AG04449 (cell line): ENCODE results near the gene EFNA1.
"Not testable (repeated sequence)": the region's sequence is repeated elsewhere in the genome, so short reads cannot be mapped to it uniquely, and the experiment has no call there.

Source experiments
- CTCF ChIA-PET: fragments of 350-600 bp; formaldehyde crosslinking; extraction: SDS; loops from one replicate; lab custom pipeline; 2021; ENCODE audit warnings: antibody characterized with exemption; lab: Yijun Ruan, JAX
- POLR2A ChIA-PET: fragments of 400-600, 350-600 bp; formaldehyde crosslinking; extraction: SDS; loops from one replicate; lab custom pipeline; 2020; ENCODE audit warnings: antibody characterized with exemption, inconsistent platforms; lab: Yijun Ruan, JAX
- DNase-seq: peaks from one replicate; pipeline ENCODE4 v3.0.0-alpha.2; 2010; ENCODE audit warnings: low read depth, low spot score
- H3K4me3 ChIP-seq: 2 replicates; pipeline ENCODE4 v1.5.1; 2011; ENCODE audit warnings: low read depth, mild to moderate bottlenecking, control low read depth, low read length
- TF ChIP-seq, protein P1 (sequence below): IDR thresholded peaks from one replicate; pipeline ENCODE4 v1.5.1; 2011; ENCODE audit warnings: mild to moderate bottlenecking, moderate library complexity, low read length, control low read depth, inconsistent platforms; ENCODE audit not compliant: insufficient read depth; ENCODE audit errors: missing control alignments

EFNA1 gene

DNA sequence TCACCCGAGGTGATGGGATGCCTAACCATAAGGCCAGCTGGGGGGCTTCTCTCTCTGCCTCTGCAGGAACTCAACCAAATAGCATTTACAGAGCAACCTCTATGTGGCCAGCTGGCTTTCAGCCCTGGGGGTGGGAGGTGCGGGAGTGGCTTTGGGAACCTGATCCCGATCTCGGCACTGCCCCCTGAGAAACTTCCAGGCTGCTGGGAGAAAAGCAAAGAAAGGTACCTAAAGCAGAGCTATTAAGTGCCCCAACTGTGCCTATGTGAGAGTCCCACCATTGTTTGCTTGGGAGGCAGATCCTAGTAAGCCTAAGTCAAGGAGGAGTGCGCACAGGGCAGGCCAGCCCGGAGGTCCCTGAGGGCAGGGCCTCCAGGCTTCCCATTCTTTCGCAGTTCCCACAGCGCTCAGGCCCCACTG, 38.4 kb downstream of the EFNA1 start:
- no peak overlapping the region for H3K4me3 ChIP-seq
- ChIA-PET CTCF (interaction anchor here (0.8 to 14.6 kb wide), 16 partner anchors 9 to 124 kb away, joined by 3 to 457 read pairs (median 6); no protein-coding TSS in a partner anchor), POLR2A (no interaction called here)
- TF ChIP-seq, protein P1, sequence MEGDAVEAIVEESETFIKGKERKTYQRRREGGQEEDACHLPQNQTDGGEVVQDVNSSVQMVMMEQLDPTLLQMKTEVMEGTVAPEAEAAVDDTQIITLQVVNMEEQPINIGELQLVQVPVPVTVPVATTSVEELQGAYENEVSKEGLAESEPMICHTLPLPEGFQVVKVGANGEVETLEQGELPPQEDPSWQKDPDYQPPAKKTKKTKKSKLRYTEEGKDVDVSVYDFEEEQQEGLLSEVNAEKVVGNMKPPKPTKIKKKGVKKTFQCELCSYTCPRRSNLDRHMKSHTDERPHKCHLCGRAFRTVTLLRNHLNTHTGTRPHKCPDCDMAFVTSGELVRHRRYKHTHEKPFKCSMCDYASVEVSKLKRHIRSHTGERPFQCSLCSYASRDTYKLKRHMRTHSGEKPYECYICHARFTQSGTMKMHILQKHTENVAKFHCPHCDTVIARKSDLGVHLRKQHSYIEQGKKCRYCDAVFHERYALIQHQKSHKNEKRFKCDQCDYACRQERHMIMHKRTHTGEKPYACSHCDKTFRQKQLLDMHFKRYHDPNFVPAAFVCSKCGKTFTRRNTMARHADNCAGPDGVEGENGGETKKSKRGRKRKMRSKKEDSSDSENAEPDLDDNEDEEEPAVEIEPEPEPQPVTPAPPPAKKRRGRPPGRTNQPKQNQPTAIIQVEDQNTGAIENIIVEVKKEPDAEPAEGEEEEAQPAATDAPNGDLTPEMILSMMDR = no peak
- DNase-seq = no peak

DNA sequence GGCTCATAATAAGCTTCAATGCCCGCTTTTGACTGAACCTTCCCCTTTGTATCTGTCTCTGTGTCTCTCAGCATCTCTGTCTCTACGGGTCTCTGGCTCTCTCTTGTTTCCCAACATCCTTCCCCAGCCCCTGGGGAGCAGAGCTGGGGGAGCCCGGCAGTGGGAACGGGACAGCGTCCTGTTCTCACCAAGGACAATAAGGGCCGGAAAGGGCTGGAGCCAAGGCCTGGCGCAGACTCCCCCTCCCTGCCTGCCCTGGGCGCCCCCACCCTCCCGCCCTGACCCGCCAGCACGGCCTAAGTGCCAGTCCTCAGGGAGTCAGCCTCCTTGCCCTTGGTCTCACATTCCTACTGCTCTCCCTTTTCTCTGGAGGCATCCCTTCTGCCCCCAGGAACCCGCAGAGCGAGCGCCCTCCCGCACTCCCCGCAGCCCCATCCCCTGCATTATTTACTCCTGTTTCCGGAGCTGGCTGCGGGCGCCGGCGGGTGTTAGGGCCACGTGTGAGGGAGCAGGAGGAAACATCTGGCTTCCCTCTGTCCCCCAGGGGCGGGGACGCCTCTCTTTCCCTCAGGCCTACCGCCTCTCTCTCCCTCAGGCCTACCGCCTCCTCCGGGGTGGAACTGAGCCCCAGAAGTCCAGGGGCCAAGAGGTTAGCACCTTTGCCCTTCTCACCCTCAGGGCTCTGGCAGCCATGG, 38.9 kb downstream of the EFNA1 start:
- no peak for DNase-seq
- no peak overlapping the region for H3K4me3 ChIP-seq
- CTCF ChIA-PET = interaction anchor here (0.6 to 14.6 kb wide), 26 partner anchors 8 to 1333 kb away, joined by 3 to 457 read pairs (median 4); partner anchors contain the start of gene DPM3
- TF ChIP-seq, protein P1 = no peak
- POLR2A ChIA-PET = no interaction called here

- no peak overlapping the region for H3K4me3 ChIP-seq
- DNase-seq = no peak
- CTCF ChIA-PET = interaction anchor here (0.6 to 14.6 kb wide), 27 partner anchors 7 to 1332 kb away, joined by 3 to 457 read pairs (median 6); partner anchors contain the start of gene DPM3
Observed at GRCh38 chr1:155167166-155168104, 39.8 kb downstream of the EFNA1 start.

DNA sequence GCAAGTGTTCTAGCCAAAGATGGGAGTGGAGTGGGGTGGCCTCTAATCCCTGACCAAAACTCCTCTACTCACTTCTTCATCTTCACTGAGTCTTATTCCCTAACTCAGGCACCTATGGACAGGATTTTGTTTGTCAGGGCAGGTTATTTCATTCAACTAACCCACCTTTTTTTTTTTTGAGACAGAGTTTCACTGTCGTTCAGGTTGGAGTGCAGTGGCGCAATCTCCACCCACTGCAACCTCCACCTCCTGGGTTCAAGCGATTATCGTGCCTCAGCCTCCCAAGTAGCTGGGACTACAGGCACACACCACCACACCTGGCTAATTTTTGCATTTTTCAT, 40.4 kb downstream of the EFNA1 start:
- DNase-seq, H3K4me3 ChIP-seq: not testable (repeated sequence)
- ChIA-PET CTCF (interaction anchor here (0.7 to 14.6 kb wide), 24 partner anchors 9 to 523 kb away, joined by 3 to 457 read pairs (median 6); partner anchors contain the start of gene DPM3), POLR2A (interaction anchor here (1.0 to 1.6 kb wide), 2 partner anchors 70 to 76 kb away, joined by 4 to 6 read pairs; no protein-coding TSS in a partner anchor)

More at GRCh38 chr1:155167166-155168104, 39.8 kb downstream of the EFNA1 start:
- TF ChIP-seq, protein P1 = peak; percentile 87
- POLR2A ChIA-PET = interaction anchor here (0.5 to 1.6 kb wide), 3 partner anchors 70 to 139 kb away, joined by 4 to 6 read pairs (median 4); no protein-coding TSS in a partner anchor

DNA sequence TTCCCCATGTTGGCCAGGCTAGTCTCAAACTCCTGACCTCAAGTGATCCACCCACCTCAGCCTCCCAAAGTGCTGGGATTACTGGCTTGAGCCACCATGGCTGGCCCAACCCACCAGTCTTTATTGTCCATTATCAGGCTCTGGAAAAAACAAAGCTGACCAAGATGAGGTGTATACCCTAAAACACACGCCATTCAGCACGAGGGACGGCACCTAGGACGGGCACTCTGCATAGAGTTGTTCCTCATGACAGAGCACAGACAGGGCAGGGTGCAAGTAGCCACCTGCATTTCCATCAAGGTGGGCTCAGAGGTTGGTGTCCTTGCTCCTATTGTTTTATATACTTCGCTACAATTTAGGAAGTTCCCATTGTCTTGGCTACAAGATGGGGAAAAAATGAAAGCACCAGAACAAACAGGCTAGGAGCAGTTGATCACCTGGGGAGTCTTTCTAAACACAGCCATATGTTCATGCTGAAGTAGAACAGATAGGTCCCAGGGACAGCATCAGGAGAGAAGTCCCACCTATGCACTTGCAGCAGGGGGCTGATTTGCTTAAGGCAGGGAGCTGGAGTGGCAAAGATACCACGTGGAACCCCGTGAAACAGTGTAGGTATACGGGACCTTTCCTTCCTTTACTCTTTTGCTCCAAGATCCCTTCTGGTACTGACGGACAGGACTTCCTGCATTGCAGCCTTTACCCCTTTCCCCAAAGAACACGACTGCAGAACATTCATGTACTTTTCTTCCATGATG, 41.0 kb downstream of the EFNA1 start:
- CTCF ChIA-PET = interaction anchor here (0.6 to 14.6 kb wide), 25 partner anchors 9 to 523 kb away, joined by 3 to 457 read pairs (median 6); partner anchors contain the start of gene DPM3
- POLR2A ChIA-PET = interaction anchor here (1.0 to 1.6 kb wide), 2 partner anchors 71 to 77 kb away, joined by 4 to 6 read pairs; no protein-coding TSS in a partner anchor
- no peak for DNase-seq
- TF ChIP-seq, protein P1 = no peak
- no peak overlapping the region for H3K4me3 ChIP-seq

DNA sequence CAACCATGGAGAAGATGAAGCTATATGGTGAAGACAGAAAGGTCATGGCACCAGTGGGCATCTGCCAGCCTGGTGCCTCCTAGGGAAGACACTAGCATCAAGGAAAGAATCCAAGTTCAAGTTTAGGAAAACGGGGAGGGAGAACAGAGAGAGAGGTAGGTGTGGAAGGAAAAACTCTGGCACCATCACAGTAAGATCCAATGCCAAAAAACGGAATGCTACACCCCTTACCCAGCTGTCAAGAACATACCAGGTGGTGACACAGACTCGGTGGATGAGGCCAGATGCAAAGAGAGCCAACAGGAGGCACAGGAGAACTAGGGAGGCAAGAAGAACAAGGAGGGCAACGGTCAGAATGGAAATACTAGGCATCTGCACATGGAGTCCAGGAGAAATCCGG, 41.9 kb downstream of the EFNA1 start:
- CTCF ChIA-PET = interaction anchor here (1.1 to 14.6 kb wide), 9 partner anchors 11 to 118 kb away, joined by 3 to 457 read pairs (median 12); partner anchors contain the start of gene ADAM15

More for the DNA sequence above, 41.9 kb downstream of the EFNA1 start:
- DNase-seq = no peak
- H3K4me3 ChIP-seq = no peak overlapping the region
- POLR2A ChIA-PET = no interaction called here
- TF ChIP-seq, protein P1 = no peak
